OCI-LY7 (cell line): ENCODE results near the gene PPM1M. TPM values are rescaled to one million over a fixed set of nuclear protein-coding genes. Genes with fewer than 3 reads are reported as not detected.

Source experiments
- BruUV-seq: library from RNA; stranded (reverse); fragments of 400-500 nt; replicated peaks from 2 replicates; lab custom pipeline; 2021; lab: Mats Ljungman, UMichigan
- CTCF ChIA-PET: fragments of 300-600 bp; sonication (Branson Sonifier 250); formaldehyde crosslinking; loops from one replicate; lab custom pipeline; 2022; ENCODE audit warnings: antibody characterized with exemption; ENCODE audit not compliant: unreplicated experiment; lab: Charles Lee
- POLR2A ChIA-PET: fragments of 300-600 bp; sonication (Branson Sonifier 250); formaldehyde crosslinking; loops from one replicate; lab custom pipeline; 2022; ENCODE audit warnings: antibody characterized with exemption; lab: Charles Lee
- DNase-seq: peaks from one replicate; pipeline ENCODE4 v3.0.0-alpha.2; 2015; ENCODE audit warnings: low spot score
- H2AFZ ChIP-seq: fragments of 200-600 bp; sonication (generic), shearing (Covaris generic); 2 replicates; pipeline ENCODE4 v1.6.1; 2014; ENCODE audit warnings: mild to moderate bottlenecking, antibody characterized with exemption, low read length, moderate library complexity
- H3K27ac ChIP-seq: fragments of 200-600 bp; sonication (generic); 2 replicates; pipeline ENCODE4 v1.5.1; 2014; ENCODE audit warnings: mixed run types, low read depth, mild to moderate bottlenecking, moderate library complexity, low read length, inconsistent platforms; ENCODE audit not compliant: poor library complexity, severe bottlenecking
- H3K36me3 ChIP-seq: fragments of 200-600 bp; sonication (generic); 2 replicates; pipeline ENCODE4 v1.6.1; 2014; ENCODE audit warnings: mild to moderate bottlenecking, antibody characterized with exemption, low read length, moderate library complexity, mixed read lengths; ENCODE audit not compliant: insufficient read depth
- H3K4me1 ChIP-seq: fragments of 200-600 bp; sonication (generic); 2 replicates; pipeline ENCODE4 v1.5.1; 2014; ENCODE audit warnings: mild to moderate bottlenecking, low read length; ENCODE audit not compliant: insufficient read depth, poor library complexity, severe bottlenecking
- H3K4me2 ChIP-seq: fragments of 200-600 bp; sonication (generic); 2 replicates; pipeline ENCODE4 v1.6.1; 2014; ENCODE audit warnings: mild to moderate bottlenecking, low read length
- H3K4me3 ChIP-seq: fragments of 200-600 bp; sonication (generic); 2 replicates; pipeline ENCODE4 v1.5.1; 2014; ENCODE audit warnings: mild to moderate bottlenecking, low read depth, low read length; ENCODE audit not compliant: poor library complexity, severe bottlenecking
- H3K79me2 ChIP-seq: fragments of 200-600 bp; sonication (generic); 2 replicates; pipeline ENCODE4 v1.6.1; 2016; ENCODE audit warnings: low read depth, mild to moderate bottlenecking, low read length, moderate library complexity, mixed read lengths; ENCODE audit not compliant: insufficient read depth
- H3K9me2 ChIP-seq: fragments of 200-600 bp; sonication (generic); 2 replicates; pipeline ENCODE4 v1.6.1; 2016; ENCODE audit warnings: mild to moderate bottlenecking, low read length, mixed read lengths; ENCODE audit not compliant: insufficient read depth
- H3K9me3 ChIP-seq: fragments of 200-600 bp; sonication (generic); 2 replicates; pipeline ENCODE4 v1.6.1; 2014; ENCODE audit warnings: mild to moderate bottlenecking, mixed run types, low read length, mixed read lengths
- H4K20me1 ChIP-seq: fragments of 200-600 bp; sonication (generic); 2 replicates; pipeline ENCODE4 v1.6.1; 2014; ENCODE audit warnings: mild to moderate bottlenecking, antibody characterized with exemption, low read length, moderate library complexity, mixed read lengths; ENCODE audit not compliant: insufficient read depth
- EZH2phosphoT487 ChIP-seq: fragments of 200-600 bp; sonication (generic); IDR thresholded peaks from 2 replicates; pipeline ENCODE4 v1.6.1; 2018; ENCODE audit warnings: low read depth, borderline replicate concordance, mild to moderate bottlenecking, mixed run types, antibody characterized with exemption, low read length, moderate library complexity, mixed read lengths
- intact Hi-C: fragments of 100-400 bp; cut with micrococcal nuclease; formaldehyde crosslinking; loops from one replicate; pipeline ENCODE4 v1.10.0; 2022; ENCODE audit not compliant: unreplicated experiment
- total RNA-seq, 2 experiments: library from RNA; depleted of rRNA in 1 of 2; stranded (reverse); fragments of >200 nt in 1 of 2; shearing (Covaris generic) in 1 of 2; gene quantifications; 2 replicates each; pipeline ENCODE4 v1.2.3, GENCODE V29; 2014 to 2022
- TF ChIP-seq, protein P1 (sequence below): fragments of 200-600 bp; sonication (generic); conservative IDR thresholded peaks from 2 replicates; pipeline ENCODE4 v1.5.1; 2014; ENCODE audit warnings: mild to moderate bottlenecking, antibody characterized with exemption, low read length, moderate library complexity, mixed read lengths

PPM1M gene
- total RNA-seq, 2 experiments from 2014 or later, result 4.4 to 15.6 TPM

- H3K4me2 ChIP-seq, result no peak overlapping the region
- no peaks in the 10 kb centered on the region for H3K9me2 ChIP-seq
- H3K36me3 ChIP-seq, result peaks cover 52% of the 10 kb centered on the region
- H3K4me3 ChIP-seq, result no peak overlapping the region
- CTCF ChIA-PET, result interaction anchor here (0.9 to 2.0 kb wide), 4 partner anchors 8 to 191 kb away, joined by 3 to 5 read pairs (median 4); no protein-coding TSS in a partner anchor
- peaks cover 9% of the 10 kb centered on the region for H3K4me1 ChIP-seq
- no peaks in the 10 kb centered on the region for H3K9me3 ChIP-seq
- no peak for DNase-seq
- peaks cover 10% of the 10 kb centered on the region; the same call in 1 of the 2 replicates for H3K79me2 ChIP-seq
- TF ChIP-seq, protein P1, sequence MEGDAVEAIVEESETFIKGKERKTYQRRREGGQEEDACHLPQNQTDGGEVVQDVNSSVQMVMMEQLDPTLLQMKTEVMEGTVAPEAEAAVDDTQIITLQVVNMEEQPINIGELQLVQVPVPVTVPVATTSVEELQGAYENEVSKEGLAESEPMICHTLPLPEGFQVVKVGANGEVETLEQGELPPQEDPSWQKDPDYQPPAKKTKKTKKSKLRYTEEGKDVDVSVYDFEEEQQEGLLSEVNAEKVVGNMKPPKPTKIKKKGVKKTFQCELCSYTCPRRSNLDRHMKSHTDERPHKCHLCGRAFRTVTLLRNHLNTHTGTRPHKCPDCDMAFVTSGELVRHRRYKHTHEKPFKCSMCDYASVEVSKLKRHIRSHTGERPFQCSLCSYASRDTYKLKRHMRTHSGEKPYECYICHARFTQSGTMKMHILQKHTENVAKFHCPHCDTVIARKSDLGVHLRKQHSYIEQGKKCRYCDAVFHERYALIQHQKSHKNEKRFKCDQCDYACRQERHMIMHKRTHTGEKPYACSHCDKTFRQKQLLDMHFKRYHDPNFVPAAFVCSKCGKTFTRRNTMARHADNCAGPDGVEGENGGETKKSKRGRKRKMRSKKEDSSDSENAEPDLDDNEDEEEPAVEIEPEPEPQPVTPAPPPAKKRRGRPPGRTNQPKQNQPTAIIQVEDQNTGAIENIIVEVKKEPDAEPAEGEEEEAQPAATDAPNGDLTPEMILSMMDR, result peak; percentile 34
- no peak for TF ChIP-seq EZH2phosphoT487
- H4K20me1 ChIP-seq, result no peaks in the 10 kb centered on the region
- POLR2A ChIA-PET, result no interaction called here
- BruUV-seq, result no TSS peak
- no peak overlapping the region for H2AFZ ChIP-seq
- intact Hi-C loops, result no loop called here
- no peak overlapping the region for H3K27ac ChIP-seq
Measured at GRCh38 chr3:52232279-52233107, 13.1 kb upstream of the PPM1M start.

GRCh38 chr3:52233108-52233591, 12.4 kb upstream of the PPM1M start:
- H3K9me3 ChIP-seq, result no peaks in the 10 kb centered on the region
- intact Hi-C loops, result no loop called here
- no peaks in the 10 kb centered on the region for H4K20me1 ChIP-seq
- peaks cover 49% of the 10 kb centered on the region for H3K36me3 ChIP-seq
- H3K27ac ChIP-seq, result no peak overlapping the region
- H3K79me2 ChIP-seq, result peaks cover 17% of the 10 kb centered on the region; the same call in 1 of the 2 replicates
- H3K4me2 ChIP-seq, result no peak overlapping the region
- no TSS peak for BruUV-seq
- no peak overlapping the region for H2AFZ ChIP-seq
- DNase-seq, result no peak
- no peak for TF ChIP-seq EZH2phosphoT487
- TF ChIP-seq, protein P1, result no peak; the same call in 1 of the 2 replicates
- no peaks in the 10 kb centered on the region for H3K9me2 ChIP-seq
- POLR2A ChIA-PET, result interaction anchor here (0.7 kb wide), 1 partner anchor 106 kb away, joined by 4 read pairs; no protein-coding TSS in a partner anchor
- CTCF ChIA-PET, result no interaction called here
- H3K4me3 ChIP-seq, result no peak overlapping the region
- H3K4me1 ChIP-seq, result peaks cover 16% of the 10 kb centered on the region
